ENCODE results near the gene CAND1.

Gene CAND1

DNA sequence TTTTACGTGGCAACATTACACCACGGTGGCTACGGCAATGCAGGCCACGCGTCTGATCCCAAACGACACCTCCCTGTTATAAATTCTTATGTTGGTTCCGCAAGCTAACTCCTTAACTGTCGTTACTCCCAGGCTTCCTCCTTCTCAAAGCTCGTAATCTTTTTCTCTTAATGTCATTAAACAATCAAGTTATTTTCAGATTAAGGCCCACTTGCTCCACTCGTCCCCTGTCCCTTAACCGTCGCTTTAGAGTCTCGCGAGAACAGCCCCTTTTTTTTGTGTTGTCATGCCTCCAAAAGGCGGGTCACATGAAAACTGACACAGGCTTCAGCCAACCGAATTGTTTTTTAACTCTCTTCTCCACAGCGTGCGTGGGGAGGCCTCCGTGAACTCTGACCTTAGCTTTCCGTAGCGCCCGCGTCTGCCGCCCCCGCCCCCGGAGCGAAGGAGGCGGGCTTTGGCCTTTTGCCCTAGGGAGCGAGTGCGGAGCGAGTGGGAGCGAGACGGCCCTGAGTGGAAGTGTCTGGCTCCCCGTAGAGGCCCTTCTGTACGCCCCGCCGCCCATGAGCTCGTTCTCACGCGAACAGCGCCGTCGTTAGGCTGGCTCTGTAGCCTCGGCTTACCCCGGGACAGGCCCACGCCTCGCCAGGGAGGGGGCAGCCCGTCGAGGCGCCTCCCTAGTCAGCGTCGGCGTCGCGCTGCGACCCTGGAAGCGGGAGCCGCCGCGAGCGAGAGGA is at the start of gene CAND1:
CAND1 (plus strand) TSS at position 463 of the 737 bp plus-strand sequence. CDS start 360 bp downstream, outside the sequence.
- peak; percentile 95 for DNase-seq (ENCODE audit: low read depth)

- no peak for DNase-seq (ENCODE audit: low read depth)
Observed at GRCh38 chr12:67220065-67220464, 49.1 kb upstream of the CAND1 start.

DNA sequence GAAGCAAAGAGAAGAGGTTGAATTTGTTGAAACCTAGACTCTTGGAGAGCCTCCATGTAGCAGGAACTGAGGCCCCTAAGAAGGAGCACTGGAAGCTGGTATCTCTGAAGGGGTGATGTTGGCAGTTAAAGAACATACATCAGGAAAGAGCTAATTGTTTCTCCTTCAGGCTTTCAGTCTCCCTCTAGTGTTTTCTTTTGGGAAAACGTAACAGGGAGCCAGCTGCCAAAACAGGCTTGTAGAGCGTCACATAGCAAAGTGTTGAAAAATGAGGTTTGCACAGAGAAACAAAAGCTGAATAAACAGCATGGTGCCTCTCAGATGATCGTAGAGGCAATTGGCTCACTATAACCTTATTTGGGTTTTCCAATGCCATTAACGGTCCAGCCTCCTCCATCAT is 46.9 kb upstream of the CAND1 start:
- DNase-seq (ENCODE audit: low read depth) = no peak

GRCh38 chr12:67223225-67223624 is 45.9 kb upstream of the CAND1 start:
- DNase-seq (ENCODE audit: low read depth) = no peak

- DNase-seq (ENCODE audit: low read depth) = no peak
Observed at GRCh38 chr12:67237231-67237630, 31.9 kb upstream of the CAND1 start.

DNA sequence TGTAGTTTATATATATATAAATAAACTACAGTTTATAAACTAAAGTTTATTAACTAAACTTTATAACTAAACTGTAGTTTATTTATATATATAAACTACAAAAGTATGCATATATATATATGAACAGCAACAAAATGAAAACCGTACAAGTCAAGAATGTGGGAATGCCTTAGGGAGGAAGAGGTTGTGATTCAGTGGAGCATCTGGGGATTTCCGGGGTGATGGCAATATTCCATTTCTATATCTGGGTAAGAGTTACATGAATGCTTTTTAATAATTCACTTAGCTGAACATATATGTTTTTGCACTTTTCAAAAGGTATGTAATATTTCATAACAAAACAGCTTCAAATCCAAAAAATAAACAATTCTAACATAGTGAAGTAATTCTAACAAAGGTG is 30.1 kb upstream of the CAND1 start:
- DNase-seq (ENCODE audit: low read depth) = no peak

- DNase-seq (ENCODE audit: low read depth) = no peak
Observed at GRCh38 chr12:67241482-67241881, 27.7 kb upstream of the CAND1 start.

GRCh38 chr12:67243260-67243659 is 25.9 kb upstream of the CAND1 start:
- DNase-seq (ENCODE audit: low read depth) = no peak

DNA sequence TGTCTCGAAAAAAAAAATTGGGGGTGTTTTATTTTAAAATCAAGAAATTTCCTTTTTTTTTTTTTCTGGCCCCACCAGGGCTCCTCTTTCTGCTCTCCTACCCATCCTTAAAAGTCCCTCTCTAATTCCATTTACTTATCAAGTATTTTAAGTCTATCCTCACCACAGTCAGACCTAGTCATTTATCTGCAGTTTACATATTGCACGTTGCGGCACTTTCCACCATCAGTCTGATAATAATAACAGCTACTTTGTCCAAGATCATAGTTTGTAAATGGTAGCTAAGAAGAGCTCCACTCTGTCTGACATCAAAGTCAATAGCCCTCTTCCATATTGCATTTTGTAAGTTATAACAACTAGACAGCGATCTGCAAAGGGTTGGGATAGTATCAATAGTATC is 23.6 kb upstream of the CAND1 start:
- DNase-seq (ENCODE audit: low read depth) = no peak

DNA sequence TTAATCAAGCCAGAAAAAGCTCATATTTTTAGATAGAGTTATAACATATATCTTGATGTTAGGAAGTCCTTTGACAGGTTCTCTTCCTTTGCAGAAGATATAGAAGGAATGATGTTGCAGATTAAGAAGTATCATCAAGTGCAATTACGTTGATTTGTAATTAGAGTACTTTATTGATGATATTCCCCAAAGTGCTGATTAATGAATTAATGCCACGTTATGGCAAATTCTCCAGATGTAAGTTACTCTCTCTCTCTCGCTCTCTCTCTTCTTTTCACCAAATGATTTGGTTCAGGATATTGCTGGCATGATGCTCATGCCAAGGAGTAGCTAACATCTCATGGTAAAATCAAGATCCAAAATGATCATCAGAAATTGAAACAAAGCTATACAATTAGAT is 18.1 kb upstream of the CAND1 start:
- DNase-seq (ENCODE audit: low read depth) = no peak

- no peak for DNase-seq (ENCODE audit: low read depth)
Observed at GRCh38 chr12:67254372-67255026, 14.7 kb upstream of the CAND1 start.

DNA sequence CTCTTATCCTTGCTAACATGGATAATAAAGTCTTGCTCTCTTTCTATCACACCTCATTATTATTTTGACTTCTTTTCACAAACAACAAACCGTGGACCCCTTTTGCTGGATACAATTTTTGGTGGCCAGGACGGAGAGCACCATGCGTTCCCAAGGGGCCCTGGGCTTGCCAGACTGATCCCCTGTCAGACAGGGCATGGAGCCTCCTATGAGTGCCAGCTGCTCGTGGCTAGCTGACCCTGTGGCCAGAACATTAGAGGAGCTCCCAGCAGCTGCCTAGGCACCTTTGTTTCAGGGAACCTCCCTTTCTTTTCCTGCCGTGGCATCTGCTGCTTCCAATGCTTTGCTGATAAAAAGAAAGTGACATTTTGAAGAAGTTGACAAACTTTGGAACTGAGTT is 12.5 kb upstream of the CAND1 start:
- DNase-seq (ENCODE audit: low read depth) = no peak

DNA sequence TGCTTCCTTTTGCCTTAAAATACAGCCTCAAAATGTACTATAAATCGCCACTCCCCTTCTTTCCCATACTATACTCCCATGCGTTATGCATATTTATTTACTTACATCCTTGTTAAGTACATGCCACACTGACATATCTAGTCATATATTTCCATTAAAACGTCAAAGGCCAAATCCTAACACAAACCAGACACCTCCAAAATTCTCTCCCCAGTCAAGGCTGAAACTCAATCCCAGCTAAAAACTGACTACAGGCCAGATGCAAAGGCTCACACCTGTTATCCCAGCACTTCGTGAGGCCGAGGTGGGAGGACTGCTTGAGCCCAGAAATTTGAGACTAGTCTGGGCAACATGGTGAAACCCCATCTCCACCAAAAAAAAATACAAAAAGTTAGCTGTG is 5.7 kb upstream of the CAND1 start:
- DNase-seq (ENCODE audit: low read depth) = no peak

GRCh38 chr12:67268335-67268895 is 743 bp upstream of the CAND1 start:
- DNase-seq (ENCODE audit: low read depth) = peak; percentile 84

DNA sequence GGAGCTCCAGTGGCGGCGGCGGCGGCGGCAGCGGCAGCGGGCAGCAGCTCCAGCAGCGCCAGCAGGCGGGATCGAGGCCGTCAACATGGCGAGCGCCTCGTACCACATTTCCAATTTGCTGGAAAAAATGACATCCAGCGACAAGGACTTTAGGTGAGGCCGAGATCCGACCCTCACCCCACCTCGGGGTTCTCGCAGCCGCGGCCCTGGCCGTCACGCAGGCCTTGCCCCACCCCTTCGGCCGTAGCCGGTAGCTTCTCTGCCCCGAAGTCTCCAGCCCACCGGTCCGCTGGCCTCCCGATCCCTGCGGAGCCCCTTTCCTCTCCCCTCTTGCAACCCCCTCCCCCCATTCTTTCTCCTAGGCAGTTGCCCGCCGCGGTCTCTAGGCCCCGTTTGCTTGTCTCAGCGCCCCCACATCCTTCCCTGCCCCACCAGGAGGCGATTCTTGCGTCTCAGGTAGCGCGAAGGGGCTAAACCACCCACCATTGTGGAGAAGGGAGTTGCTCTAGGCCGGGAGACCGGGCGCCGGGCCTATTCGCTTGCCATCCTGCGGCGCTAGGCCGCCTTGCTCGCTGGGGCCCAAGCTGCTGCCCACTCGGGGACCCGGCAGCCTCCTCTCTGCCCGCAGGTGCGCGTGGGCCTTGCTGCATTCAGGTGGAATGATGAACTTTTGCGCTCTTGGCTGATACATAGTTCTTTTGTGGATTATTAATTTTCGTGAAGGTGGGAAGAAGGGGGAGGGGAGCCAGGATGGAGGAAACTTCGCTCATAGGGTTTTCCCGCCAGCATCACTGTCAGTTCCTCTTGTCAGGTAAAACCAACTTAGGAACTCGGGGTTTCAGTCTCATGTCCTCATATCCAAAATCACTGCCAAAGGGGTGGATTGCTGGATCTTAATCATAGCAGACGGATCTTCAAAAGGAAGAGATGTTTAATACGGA is 745 bp downstream of the CAND1 start:
- DNase-seq (ENCODE audit: low read depth) = peak; percentile 34

GRCh38 chr12:67270622-67271021 is 1.5 kb downstream of the CAND1 start:
- DNase-seq (ENCODE audit: low read depth) = no peak

GRCh38 chr12:67271976-67272375 is 2.8 kb downstream of the CAND1 start:
- DNase-seq (ENCODE audit: low read depth) = no peak

DNA sequence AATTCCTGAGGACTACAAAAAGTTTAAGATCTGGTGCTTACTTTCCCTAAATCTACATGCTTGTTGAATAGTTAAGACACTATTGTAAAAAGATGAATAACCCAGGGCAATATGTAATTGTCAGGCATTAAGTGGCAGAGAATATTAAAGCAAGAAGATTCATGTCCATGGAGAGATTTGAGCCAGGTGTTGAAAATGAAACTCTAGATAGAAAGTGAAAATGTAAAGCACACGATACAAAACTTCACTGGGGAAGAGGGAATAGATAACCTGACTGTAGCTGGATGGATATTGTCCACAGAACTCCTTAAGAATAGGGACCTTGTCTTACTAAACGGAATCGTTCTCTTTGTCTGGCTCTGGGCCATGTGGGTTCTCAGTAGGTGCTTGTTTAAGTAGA is 5.0 kb downstream of the CAND1 start:
- no peak for DNase-seq (ENCODE audit: low read depth)

- no peak for DNase-seq (ENCODE audit: low read depth)
Observed at GRCh38 chr12:67275380-67275913, 6.3 kb downstream of the CAND1 start.

DNA sequence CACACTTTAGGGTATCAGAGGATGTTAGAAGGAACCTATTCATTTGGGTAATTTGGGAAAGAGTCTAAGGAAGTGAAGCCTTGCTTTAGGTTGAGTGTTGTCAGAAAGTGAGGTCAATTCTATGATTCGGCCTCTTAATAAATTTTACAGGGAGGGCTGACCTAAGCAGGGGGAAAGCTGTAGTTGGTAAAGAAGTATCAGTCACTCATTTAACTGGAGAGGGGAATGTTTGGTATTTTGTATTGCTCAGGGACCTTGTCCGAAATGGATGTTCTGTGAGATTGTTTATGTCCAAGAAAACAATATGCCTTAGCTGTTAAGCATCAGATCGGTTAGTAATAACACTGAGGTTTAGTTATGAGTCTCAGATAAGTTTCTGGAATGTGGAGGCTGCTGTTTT is 7.3 kb downstream of the CAND1 start:
- DNase-seq (ENCODE audit: low read depth) = no peak

GRCh38 chr12:67279637-67280036 is 10.5 kb downstream of the CAND1 start:
- no peak for DNase-seq (ENCODE audit: low read depth)

- DNase-seq (ENCODE audit: low read depth) = no peak
Observed at GRCh38 chr12:67280088-67280487, 10.9 kb downstream of the CAND1 start.

Measured in T-helper 22 cell (primary cell).